Activated naive CD8-positive, alpha-beta T cell treated with anti-CD3 and anti-CD28 coated beads for 36 hours (primary cell): ENCODE data around the gene MAGED2. TPM values are rescaled to one million over a fixed set of nuclear protein-coding genes. Genes with fewer than 3 reads are reported as not detected.
"Not testable (repeated sequence)": the region's sequence is repeated elsewhere in the genome, so short reads cannot be mapped to it uniquely, and the experiment has no call there.

Source experiments
- DNase-seq: peaks from one replicate; pipeline ENCODE4 v3.0.0; 2021
- H3K27ac Mint-ChIP-seq: one replicate; pipeline ENCODE4 v1.8.0; 2022; ENCODE audit warnings: mild to moderate bottlenecking, moderate library complexity, mixed read lengths
- H3K27me3 Mint-ChIP-seq: one replicate; pipeline ENCODE4 v1.8.0; 2022; ENCODE audit warnings: mild to moderate bottlenecking, mixed read lengths
- H3K36me3 Mint-ChIP-seq: one replicate; pipeline ENCODE4 v1.8.0; 2021; ENCODE audit warnings: mild to moderate bottlenecking, mixed read lengths
- H3K4me1 Mint-ChIP-seq: one replicate; pipeline ENCODE4 v1.8.0; 2021; ENCODE audit warnings: mixed read lengths
- H3K4me3 Mint-ChIP-seq: one replicate; pipeline ENCODE4 v1.8.0; 2022; ENCODE audit warnings: mild to moderate bottlenecking, moderate library complexity, mixed read lengths
- H3K9me3 Mint-ChIP-seq: one replicate; pipeline ENCODE4 v1.8.0; 2022; ENCODE audit warnings: mixed read lengths
- total RNA-seq, 2 experiments: library from RNA; stranded (reverse); gene quantifications; one replicate each; pipeline ENCODE4 v1.2.3, GENCODE V29; 2021

The MAGED2 gene
- total RNA-seq, 2 experiments from 2014 or later, result 29.9 to 32.9 TPM

DNA sequence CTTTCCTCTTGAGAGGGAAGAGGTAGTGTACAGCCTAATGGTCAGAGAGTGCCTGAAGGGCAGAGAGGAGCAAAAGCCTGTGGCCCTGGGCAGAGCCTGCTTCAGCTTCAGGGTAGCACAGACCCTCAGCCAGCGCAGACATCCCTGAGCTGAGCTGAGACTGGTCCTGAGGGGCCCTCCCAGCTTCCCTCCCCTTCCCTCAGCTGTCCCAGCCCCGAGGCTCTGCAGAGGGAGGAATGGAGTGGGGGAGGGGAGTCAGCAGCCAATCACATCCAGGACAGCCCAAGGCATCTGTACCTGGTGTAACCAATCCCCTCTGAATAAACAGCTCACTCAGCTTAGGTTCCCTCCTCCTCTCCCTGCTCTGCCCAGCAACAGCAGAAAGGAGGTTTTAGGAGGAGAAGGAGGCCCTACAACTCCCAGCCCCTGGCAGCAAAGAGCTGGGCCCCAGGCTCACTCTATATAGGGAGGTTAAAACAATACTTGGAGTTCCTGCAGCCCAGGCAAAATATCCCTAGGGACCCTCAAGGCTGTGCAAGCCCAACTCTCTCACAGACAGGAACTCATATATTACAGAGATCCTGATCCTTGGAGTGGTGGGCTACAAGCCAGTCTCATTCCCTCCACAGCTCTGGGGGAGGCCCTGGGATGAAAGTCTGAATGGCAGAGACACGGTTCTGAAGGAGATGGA, 33.8 kb downstream of the MAGED2 start:
- H3K27ac Mint-ChIP-seq, H3K4me1 Mint-ChIP-seq, H3K9me3 Mint-ChIP-seq, DNase-seq, H3K4me3 Mint-ChIP-seq, H3K36me3 Mint-ChIP-seq: not testable (repeated sequence)
- H3K27me3 Mint-ChIP-seq, result peaks cover 14% of the 10 kb centered on the region

DNA sequence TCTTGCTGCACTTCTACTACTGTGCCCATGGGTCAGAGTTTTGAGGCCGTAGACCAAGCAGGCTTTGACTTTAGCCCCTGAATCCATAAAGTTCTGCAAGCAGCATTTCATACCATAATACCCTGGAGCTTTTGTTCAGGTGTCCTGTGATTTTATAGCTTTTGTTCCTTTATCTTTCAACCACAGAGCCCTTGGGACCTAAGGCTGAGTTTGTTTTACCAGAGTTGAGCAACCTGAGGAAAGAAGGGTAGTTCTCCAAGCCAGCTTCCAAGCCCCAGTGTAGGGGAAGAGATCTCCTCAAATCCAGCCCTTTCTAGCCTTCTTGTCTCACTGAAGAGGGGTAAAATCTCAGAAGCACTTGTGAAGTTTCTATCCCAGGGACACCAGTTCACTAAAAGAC, 35.1 kb downstream of the MAGED2 start:
- no peaks in the 10 kb centered on the region for H3K4me1 Mint-ChIP-seq
- no peaks in the 10 kb centered on the region for H3K36me3 Mint-ChIP-seq
- no peak for DNase-seq
- no peak overlapping the region for H3K4me3 Mint-ChIP-seq
- no peak overlapping the region for H3K27ac Mint-ChIP-seq
- peaks cover 10% of the 10 kb centered on the region for H3K27me3 Mint-ChIP-seq
- no peaks in the 10 kb centered on the region for H3K9me3 Mint-ChIP-seq

DNA sequence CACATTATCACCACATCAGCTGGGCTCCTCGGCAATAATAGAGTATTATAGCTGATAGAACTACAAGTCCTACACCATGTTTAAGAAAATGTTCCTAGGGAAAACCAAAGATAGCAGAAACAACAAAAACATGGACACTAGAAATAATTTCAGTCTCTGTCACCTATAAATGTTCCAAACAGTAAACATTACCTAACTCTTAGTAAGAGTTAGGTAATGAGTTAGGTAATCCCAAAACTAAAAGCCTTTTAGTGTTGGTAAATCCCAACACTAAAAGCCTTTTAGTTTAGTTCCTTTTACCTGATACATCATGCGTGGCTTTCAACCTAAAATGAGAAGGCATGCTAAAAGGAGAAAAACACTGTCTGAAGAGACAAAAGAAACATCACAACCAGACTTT, 35.5 kb downstream of the MAGED2 start:
- H3K4me1 Mint-ChIP-seq, result no peaks in the 10 kb centered on the region
- DNase-seq, result no peak
- no peaks in the 10 kb centered on the region for H3K36me3 Mint-ChIP-seq
- H3K4me3 Mint-ChIP-seq, result no peak overlapping the region
- no peak overlapping the region for H3K27ac Mint-ChIP-seq
- H3K9me3 Mint-ChIP-seq, result no peaks in the 10 kb centered on the region
- peaks cover 6% of the 10 kb centered on the region for H3K27me3 Mint-ChIP-seq

DNA sequence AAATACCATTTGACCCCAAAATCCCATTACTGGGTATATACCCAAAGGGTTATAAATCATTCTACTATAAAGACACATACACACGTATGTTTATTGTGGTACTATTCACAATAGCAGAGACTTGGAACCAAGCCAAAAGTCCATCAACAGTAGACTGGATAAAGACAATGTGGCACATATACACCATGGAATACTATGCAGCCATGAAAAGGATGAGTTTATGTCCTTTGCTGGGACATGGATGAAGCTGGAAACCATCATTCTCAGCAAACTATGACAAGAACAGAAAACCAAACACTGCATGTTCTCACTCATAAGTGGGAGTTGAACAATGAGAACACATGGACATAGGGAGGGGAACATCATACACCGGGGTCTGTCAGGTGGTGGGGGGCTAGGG, 40.2 kb downstream of the MAGED2 start:
- not testable (repeated sequence) for H3K4me1 Mint-ChIP-seq, H3K36me3 Mint-ChIP-seq, H3K4me3 Mint-ChIP-seq, DNase-seq, H3K9me3 Mint-ChIP-seq, H3K27me3 Mint-ChIP-seq, H3K27ac Mint-ChIP-seq

- Mint-ChIP-seq H3K4me1 (no peaks in the 10 kb centered on the region), H3K4me3 (no peak overlapping the region), H3K27ac (no peak overlapping the region), H3K9me3 (peaks cover 10% of the 10 kb centered on the region), H3K27me3 (no peaks in the 10 kb centered on the region), H3K36me3 (peaks cover 2% of the 10 kb centered on the region)
- DNase-seq, result no peak
Observed at GRCh38 chrX:54865208-54865607, 57.7 kb downstream of the MAGED2 start.

Other genes starting within 250 kb of the MAGED2 start
- gene ITIH6, start 9.5 kb upstream of the MAGED2 start, total RNA-seq, result not detected
- gene TRO, start 113.1 kb downstream of the MAGED2 start, total RNA-seq, result 1 to 10 TPM; 5.9 to 7.9 TPM
- gene PFKFB1, start 186.4 kb downstream of the MAGED2 start, total RNA-seq, result under 1 TPM; 0.54 to 0.86 TPM
- 10 to 100 TPM; 41.7 to 41.8 TPM for gene APEX2, start 192.6 kb downstream of the MAGED2 start, total RNA-seq
- gene ALAS2, start 223.2 kb downstream of the MAGED2 start, total RNA-seq, result not detected